Cerebellar nuclear complex (tissue), 1 donor: ENCODE results near the gene GDNF.
A peak's percentile ranks its signal among the peaks of the same experiment; 100 is the strongest.
"Not testable (repeated sequence)": the region's sequence is repeated elsewhere in the genome, so short reads cannot be mapped to it uniquely, and the experiment has no call there.

Experiments used
- DNase-seq, 2 experiments: peaks; one replicate each; lab custom pipeline; 2025; lab: John Stamatoyannopoulos, UW

GDNF gene

DNA sequence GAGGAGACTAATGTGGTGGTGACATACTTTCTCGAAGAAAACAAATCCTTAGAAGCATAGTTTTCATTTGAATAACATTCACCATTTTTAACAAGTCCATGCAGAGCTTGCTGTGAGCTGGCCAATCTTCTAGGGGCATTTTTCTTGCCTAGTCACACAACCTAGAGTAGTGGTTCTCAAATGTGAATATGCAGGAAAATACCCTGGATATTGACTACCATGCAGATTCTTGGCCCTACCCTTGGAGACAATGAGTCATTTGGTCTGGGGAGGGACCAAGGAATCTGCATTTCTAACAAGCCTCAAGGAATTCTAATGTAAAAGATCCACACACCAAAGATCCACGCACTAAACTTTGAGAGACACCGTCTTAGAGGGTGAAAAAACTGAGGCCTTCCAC lies 23.5 kb downstream of the GDNF start:
- no peak for DNase-seq

DNA sequence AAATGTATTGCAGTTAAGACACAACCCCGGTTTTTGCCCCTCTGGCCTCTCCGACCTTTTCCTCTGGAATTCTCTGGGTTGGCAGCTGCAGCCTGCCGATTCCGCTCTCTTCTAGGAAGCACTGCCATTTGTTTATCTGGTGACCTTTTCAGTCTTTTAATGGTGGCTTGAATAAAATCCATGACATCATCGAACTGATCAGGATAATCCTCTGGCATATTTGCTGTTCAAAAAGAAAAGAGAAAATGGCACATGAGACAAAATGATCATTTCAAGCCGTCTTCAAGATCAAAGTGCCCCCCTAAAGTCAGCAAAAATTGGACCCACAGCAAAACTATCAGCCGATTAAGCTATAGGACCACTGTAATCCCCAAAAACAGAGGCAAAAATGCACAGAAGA lies 23.9 kb downstream of the GDNF start:
- DNase-seq = no peak

DNA sequence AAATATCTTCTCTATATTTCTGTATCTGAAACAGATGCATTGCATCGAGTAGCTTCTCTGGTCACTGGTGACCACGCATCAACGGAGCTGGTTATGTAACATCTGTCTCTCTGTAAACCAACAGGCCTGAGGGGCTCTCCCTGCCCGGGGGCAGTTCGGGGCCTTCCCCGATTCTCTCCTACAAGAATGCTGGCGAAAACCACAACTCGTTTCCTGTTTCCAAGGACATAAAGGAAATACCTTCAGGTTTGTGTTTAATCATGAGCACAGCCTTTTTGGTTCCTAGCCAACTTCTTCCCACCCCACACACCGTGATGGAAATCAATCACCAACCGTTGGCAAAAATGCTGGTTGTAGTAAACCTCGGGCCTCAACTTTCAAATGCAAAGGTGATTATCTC lies 25.1 kb downstream of the GDNF start:
- DNase-seq = no peak

DNA sequence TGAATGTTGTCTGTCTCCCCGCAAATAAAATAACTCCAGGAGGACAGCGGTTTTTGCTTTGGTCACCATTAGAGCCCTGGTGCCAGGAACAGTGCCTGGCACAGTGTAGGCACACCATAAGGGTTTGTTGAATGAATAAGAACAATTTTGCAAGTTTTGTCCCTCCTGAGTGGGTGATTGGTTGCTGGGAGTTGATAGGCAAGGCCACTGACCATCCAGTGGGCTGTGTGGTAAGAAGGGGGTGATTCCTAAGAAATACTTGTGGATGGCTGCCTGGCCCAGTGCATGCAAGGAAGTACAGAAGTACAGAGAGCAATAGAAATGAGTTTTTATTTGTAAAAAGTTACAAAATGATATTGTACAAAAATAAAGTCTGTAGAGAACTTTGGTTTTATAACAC lies 27.5 kb downstream of the GDNF start:
- no peak for DNase-seq

DNA sequence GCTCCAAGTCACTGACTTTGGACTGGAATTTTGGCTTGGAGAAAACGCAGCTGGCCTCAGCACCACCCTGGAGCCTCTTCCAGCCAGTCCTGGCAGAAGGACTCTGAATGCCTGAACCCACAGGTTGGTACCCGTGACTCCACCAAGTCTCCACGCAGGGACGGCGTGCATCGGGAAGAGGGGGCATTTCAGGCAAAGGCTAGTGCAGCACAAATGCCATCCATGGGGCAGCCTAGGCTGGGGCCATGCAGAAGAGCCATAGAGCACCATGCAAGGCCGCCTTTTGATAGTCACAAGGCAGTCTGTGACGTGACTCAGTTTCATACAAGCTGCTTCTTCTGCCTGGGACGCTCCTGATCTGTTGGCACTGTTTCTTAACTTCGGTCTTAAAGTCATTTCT lies 28.0 kb downstream of the GDNF start:
- no peak for DNase-seq

DNA sequence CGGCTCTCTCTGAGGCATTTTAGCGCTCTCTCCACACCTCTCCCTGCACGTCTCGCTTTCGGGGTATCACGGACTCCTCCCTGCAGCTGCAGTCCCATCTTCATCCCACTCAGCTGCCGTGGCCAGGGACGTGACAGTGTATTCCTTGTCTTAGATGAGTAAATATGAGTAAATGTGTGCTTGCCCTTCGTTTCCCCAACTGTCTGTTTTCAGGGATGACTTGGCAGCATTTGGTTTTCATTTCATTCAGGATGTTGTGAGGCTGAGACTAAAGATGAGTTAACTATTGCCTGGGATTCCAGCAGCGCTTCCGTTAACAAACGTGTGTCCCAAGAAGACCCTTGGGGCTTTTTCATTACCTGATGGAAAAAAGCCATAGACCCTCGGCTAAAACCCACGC lies 29.5 kb downstream of the GDNF start:
- DNase-seq = no peak

DNA sequence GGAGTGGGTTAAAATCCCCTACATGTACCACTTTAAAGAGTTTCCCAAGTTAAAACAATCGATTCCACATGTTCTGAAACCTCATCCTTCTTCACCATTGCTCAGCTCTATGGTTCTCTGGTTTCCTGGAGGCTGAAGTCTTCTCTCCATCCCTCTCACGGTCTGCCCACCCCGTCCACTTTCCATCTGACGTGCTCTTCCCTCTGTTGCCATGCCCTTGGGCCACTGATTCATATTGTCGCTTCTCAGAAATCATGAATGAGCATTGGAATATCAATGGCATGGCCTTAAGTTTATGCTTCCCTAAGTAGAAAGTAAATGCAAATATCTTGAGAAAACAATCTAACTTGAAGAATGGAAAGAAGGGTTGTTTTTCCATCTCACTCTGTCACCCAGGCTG lies 30.9 kb downstream of the GDNF start:
- DNase-seq = no peak

DNA sequence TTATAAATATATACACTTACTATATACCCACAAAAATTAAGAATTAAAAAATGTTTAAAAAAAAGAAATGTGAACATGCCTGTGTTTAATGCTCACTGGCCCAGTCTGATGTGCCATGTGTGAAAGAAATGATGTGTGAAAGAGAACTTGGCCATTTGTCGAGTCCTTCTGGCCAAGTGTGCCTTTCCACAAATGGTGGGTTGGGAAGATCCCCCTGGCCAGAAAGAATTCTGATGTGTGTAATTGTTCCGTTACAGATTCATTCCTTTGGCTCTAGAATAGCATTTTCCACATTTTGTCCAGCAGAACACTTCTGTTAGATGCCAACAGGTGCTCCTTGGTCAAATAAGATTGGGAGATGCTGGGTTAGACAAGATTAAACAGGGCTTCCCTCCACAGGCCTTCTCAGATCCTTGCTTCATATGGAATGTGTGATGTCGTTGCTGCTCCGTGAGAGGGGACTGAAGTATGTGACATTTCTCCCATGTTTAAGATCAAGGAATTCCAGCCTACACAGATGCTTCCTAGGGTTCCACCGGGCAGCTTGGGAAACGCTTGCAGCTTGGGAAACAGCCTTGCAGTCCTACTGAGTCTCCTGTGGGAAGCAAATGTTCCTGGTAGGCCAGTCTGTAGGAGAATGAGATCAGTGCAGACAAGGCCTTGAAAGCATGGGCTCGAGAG lies 32.1 kb downstream of the GDNF start:
- no peak for DNase-seq

DNA sequence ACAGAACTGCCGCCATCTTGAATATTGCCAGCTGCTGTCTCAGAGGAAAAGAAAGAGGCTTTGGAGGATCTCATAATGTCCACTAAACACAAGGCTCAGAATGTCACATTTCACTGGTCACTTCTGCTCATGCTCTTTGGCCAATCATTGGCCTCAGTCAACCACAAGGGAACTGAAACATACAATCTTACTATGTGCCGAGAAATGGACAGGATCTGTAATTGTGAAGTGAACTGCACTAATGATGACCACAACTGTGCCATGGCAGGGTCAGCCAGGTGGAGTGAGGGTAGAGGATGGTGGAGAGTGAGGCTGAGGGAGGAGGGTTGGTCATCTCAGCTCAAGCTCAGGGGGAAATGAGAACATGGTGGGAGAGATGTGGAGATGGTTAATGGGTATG lies 32.8 kb downstream of the GDNF start:
- no peak for DNase-seq

DNA sequence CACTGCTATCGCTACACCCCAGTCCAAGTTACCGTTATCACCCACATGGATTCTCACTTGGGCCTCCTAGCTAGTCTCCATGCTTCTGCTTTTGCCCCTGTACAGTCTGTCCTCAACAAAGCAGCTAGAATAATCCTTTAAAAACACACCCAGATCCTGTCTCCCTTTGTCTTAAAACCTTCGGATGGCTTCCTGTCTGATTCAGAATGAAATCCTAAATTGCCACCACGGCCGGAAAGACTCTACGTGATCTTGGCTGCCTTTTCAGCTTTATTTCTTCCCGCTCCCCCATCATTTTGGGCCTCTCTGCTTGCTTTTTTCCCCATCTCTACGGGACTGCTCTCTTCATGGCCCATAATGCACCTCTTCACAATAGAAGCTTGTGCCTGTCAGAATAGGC lies 33.4 kb downstream of the GDNF start:
- DNase-seq = no peak

DNA sequence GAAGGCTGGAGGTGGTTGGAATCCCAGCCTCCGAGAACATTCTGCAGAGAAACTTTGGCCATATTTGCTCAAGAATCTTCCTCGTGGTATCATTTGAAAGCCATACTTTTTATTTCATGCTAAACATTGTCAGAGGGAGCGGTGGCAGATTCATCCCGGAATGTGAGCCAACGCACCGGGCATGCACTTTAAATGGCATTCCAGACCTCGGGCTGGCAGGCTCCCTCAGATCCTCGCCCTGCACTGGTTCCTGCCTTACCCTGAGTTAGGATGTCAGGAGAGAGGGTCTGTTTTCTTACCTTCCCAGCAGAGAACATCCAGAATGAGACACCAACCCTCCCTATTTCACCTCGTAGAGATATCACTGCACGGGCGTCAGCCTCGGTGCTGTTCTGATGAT lies 33.8 kb downstream of the GDNF start:
- DNase-seq = peak in 1 of 2 experiments; percentile 43

DNA sequence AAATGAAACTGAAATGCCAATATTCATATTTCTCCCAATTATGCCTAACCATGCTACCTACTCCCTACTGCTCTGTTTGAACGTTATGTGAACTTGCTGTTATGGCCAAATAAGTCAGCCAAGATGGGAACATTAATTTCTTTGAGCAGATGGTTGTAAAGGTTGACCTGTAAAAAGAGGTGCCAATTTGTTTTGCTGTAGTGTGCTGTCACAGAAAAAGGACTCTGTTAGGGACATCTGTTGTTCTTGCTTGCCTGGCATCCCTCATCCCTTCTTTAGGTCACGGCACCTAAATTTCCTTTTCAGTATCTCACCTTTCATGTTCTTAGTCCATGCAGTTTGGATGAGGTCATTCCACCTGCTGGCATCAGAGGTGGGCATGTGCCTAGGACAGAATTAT lies 35.4 kb downstream of the GDNF start:
- DNase-seq = peak; percentile 74 to 90

DNA sequence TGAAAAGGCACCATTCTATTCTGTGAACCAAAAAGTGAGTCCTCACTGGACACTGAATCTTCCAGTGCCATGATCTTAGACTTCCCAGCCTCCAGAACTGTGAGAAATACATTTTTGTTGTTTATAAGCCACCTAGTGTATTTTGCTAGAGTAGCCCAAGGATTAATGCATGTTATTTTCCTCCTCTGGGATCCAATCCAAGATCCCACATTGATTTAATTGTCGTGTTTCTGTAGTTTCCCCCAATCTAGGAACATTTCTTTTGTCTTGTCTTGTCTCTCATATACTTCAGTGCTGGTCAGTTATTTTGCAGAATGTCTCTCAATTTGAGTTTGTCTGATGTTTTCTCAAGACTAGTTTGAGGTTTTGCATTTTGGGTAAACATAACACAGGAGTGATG lies 36.4 kb downstream of the GDNF start:
- DNase-seq = no peak

DNA sequence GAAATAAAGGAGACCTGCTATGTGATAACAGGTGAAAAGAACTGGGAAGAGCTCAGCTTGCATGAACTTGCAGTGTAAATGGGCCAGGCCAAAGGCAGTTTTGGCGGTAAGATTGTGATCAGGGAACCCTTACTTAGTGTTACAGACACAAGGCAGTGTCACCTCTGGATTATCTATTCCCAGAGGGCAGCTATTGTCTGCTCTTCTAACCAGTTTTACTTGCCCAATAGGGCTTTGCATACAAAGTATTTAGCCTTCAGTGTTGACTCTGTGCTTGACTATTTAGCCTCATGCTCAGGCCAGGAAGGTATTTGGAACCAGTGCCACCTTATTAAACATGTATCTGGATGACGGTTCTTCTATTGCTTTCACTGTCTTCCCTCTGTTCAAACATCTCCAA lies 38.3 kb downstream of the GDNF start:
- no peak for DNase-seq

DNA sequence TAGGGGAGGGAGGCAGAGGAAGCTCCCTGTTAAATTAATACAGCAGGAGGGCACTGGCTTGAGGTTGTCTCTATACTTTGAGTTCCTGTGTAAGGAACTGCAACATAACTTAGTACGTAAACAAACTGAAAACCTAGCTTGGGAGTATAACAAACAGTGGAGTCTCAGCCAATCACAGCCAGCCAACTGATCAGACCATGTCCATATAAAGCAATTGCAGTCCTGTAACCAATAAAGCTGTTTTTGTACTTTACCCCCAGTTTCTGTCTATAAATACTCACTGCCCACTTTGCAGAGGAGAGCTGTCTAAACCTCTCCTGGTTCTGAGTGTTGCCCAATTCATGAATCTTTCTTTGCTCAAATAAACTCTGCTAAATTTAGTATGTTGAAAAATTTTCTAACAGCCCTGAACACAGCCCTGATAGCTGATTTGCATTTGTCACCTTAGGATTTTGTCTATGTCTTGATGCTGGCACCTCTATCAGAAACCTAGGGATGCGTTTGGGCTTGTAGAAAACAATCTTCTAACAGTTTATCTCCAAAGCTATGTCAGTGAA lies 39.9 kb downstream of the GDNF start:
- no peak for DNase-seq

DNA sequence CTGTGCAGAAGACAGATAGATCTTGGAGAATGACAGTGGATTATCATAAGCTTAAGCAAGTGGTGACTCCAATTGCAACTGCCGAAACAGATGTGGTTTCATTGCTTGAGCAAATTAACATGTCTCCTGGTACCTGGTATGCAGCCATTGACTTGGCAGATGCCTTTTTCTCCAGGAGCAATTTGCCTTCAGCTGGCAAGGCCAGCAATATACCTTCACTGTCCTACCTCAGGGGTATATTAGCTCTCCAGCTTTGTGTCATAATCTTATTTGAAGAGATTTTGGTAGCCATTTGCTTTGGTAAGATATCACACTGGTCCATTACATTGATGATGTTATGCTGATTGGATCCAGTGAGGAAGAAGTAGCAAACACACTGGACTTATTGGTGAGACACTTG lies 43.4 kb downstream of the GDNF start:
- not testable (repeated sequence) for DNase-seq

DNA sequence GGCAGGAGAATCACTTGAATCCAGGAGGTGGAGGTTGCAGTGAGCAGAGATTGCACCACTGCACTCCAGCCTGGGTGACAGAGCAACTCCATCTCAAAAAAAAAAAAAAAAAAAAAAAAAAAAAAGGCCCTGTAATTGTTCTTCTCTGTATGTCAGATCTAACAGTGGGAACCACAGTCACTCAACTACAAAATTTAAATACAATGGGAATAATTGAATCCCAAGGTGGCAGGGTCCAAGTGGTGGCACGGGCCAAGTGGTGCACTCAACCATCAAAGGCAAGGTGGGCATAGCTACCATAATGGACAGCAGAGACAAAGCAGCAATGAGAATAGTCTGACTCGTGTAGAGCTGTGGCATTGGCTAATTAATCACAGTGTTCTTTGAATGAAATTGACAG lies 44.5 kb downstream of the GDNF start:
- not testable (repeated sequence) for DNase-seq

DNA sequence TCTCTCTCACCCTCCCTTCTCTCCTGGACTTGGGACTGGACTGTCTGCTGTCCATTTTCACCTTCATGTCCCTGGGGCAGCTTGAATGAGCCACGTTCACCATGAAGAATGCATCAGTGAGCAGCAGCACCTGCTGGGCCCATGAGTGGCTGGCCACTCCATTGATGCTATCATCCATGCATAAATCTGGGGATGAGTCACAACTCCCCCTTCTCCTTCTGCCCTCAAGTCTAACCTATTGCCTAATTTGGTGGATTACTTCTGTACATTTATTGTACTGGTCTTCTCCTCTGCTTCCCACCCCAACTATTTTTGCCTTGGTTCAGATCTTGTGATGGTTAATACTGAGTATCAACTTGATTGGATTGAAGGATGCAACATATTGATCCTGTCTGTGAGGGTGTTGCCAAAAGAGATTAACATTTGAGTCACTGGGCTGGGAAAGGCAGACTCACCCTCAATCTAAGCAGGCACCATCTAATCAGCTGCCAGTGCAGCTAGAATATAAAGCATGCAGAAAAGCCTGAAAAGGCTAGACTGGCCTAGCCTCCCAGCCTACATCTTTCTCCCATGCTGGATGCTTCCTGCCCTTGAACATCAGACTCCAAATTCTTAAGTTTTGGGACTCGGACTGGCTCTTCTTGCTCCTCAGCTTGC lies 46.7 kb downstream of the GDNF start:
- DNase-seq = no peak

DNA sequence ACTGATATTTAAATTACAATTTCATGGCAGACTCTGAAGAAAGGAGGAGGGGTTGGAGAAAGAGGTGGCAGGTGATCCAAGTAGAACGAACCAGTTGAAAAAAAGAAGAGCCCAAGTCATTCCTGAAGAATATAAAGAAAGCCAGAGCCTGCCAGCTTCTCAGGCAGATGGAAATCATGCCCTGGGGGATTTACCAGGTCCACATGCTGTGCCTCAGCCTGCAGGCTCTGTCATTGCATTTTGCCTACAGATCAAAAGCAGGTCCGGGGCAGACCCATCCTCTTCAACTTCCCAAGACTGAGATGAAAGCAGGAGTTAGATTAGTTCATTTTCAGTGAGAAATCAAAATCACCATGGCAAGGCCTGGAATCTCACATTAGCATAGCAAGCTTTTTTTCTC lies 48.5 kb downstream of the GDNF start:
- DNase-seq = no peak

DNA sequence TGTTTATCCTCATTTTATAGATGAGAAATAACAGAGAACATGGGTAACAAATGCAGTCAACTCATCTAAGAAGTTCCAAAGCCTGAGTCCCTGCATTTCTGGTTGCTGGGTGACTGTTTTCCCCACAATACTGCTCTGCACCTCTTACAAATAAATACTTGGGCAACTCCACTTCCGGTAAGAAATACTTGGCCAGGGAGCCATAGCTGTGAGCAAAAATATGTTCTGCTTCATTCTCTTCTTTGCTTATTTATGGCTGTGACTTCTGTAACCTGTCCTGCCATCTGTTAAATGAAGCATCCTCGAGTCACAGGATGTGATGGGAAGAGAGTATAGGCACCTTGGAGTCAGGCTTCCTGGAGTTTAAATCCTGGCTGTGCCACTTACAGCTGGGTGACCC lies 49.9 kb downstream of the GDNF start:
- no peak for DNase-seq

DNA sequence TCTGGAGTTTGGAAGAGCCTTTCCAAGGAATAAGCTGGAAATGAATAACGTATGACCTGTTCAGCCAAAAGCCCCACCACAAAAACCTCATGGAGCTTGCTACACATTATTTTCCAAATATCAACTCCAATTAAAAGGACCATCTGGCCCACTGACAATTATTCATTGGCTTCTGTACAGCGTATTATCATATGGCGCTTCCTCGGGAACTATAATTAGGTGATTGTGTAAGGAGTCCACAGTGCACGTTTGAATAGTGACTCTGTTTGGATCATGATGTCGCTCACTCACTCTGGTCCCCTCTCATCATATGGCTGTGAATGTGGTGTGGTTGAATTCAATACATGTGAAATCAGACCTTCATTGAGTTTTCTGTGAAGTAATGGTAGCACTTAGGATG lies 52.1 kb downstream of the GDNF start:
- DNase-seq = no peak

DNA sequence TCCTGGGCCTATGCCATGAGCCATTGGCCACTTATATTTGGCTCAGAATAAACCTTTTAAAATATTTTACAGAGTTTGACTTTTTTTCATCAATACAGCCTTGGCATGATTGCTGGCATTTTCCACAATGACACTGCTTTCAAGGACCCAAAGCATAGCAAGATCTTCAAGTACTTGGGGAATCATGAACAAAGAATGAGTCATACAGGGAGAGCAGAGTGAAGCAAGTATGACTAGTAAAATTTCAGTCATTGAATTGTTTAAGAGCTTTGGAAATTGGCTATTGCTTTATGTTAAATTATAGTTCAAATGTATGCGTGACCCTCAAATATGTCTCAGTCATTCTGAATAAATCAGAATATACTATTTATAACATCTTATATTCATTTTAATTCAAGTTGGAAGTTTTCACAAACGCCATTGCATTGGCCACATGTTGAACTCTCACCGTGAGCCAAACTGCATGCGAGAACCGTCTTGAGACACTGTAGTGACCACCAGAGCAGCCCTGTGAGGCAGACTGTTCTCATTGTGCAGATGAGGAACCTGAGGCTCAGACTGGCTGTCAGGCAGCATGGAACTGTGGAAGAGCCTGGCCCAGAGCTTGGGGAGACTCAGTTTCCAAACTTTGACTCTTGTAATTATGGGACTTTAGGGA lies 52.9 kb downstream of the GDNF start:
- DNase-seq = no peak

DNA sequence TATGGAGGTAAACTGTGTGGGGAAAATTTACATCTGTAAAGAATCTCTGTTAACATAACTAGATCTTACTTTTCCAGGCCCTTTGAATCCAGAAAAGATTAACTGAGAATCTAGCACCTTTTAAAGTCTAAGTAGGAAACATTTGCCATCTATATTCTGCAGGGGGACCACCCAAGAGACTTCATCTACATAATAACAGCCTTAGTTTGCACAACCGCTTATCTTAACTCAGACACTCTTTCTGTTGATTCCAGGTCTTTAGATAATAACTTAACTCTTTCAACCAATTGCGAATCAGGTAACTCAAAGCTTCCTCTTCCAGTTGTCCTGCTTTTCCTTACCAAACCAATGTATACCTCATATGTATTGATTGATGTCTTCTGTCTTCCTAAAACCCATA lies 53.4 kb downstream of the GDNF start:
- no peak for DNase-seq
